Dermis blood vessel endothelial cell (primary cell): ENCODE data around the gene TUNAR. TPM values are rescaled to one million over a fixed set of nuclear protein-coding genes. Genes with fewer than 3 reads are reported as not detected.

Experiments
- DNase-seq: peaks from one replicate; pipeline ENCODE4 v3.0.0; 2010
- total RNA-seq: library from RNA; depleted of rRNA; stranded (reverse); fragments of >200 nt; gene quantifications from 2 replicates; pipeline ENCODE4 v1.2.3, GENCODE V29; 2014

Gene TUNAR
- total RNA-seq, 1 donor from 2014 or later = not detected

- DNase-seq = no peak
These were observed 536 bp upstream of the TUNAR start for GRCh38 chr14:95875831-95876760.

GRCh38 chr14:95877633-95878032 lies 1.0 kb downstream of the TUNAR start:
- no peak for DNase-seq

- DNase-seq = no peak
These were observed 7.7 kb downstream of the TUNAR start for GRCh38 chr14:95884377-95884776.

- no peak for DNase-seq
These were observed 8.6 kb downstream of the TUNAR start for GRCh38 chr14:95885278-95885677.

- DNase-seq = no peak
These were observed 9.2 kb downstream of the TUNAR start for GRCh38 chr14:95885866-95886265.

- DNase-seq = no peak
These were observed 9.9 kb downstream of the TUNAR start for GRCh38 chr14:95886366-95887056.

- no peak for DNase-seq
These were observed 10.7 kb downstream of the TUNAR start for GRCh38 chr14:95887351-95887750.

- no peak for DNase-seq
These were observed 12.8 kb downstream of the TUNAR start for GRCh38 chr14:95889236-95889979.

- no peak for DNase-seq
These were observed 15.1 kb downstream of the TUNAR start for GRCh38 chr14:95891742-95892141.

- DNase-seq = no peak
These were observed 15.5 kb downstream of the TUNAR start for GRCh38 chr14:95892142-95892541.

GRCh38 chr14:95895720-95896119 lies 19.1 kb downstream of the TUNAR start:
- DNase-seq = no peak

GRCh38 chr14:95896498-95897135 lies 20.0 kb downstream of the TUNAR start:
- DNase-seq = no peak

GRCh38 chr14:95897280-95897679 lies 20.6 kb downstream of the TUNAR start:
- DNase-seq = no peak

GRCh38 chr14:95901054-95901453 lies 24.4 kb downstream of the TUNAR start:
- no peak for DNase-seq

GRCh38 chr14:95902273-95902826 lies 25.7 kb downstream of the TUNAR start:
- DNase-seq = no peak

GRCh38 chr14:95903165-95903564 lies 26.5 kb downstream of the TUNAR start:
- DNase-seq = no peak

GRCh38 chr14:95903616-95904107 lies 27.0 kb downstream of the TUNAR start:
- DNase-seq = no peak

- no peak for DNase-seq
These were observed 30.0 kb downstream of the TUNAR start for GRCh38 chr14:95906591-95906990.

- no peak for DNase-seq
These were observed 34.0 kb downstream of the TUNAR start for GRCh38 chr14:95910628-95911027.

GRCh38 chr14:95911456-95911855 lies 34.8 kb downstream of the TUNAR start:
- DNase-seq = no peak

GRCh38 chr14:95915330-95915729 lies 38.7 kb downstream of the TUNAR start:
- no peak for DNase-seq

GRCh38 chr14:95918466-95918865 lies 41.8 kb downstream of the TUNAR start:
- DNase-seq = no peak
